ENCODE data around the gene CSNK1A1. TPM values are rescaled to one million over a fixed set of nuclear protein-coding genes. Genes with fewer than 3 reads are reported as not detected.

CSNK1A1 gene
- total RNA-seq, 4 donors from 2014 or later: 157 to 252 (median 215) TPM

- peaks cover 0 to 16% of the 10 kb centered on the region in 2 donors for H3K36me3 ChIP-seq
- in situ Hi-C loops (cut with MboI; ENCODE audit: low sequenced_read_pairs in 4 of 4): loop anchor here in 3 of 4 donors (5.0 to 25.0 kb wide), 4 partner anchors 93 to 413 kb away; partner anchors contain the start of gene ABLIM3 (in 1 of the 3)
- peak overlapping the region; percentile 99 to 100 (median 99) for H3K27ac ChIP-seq
- ATAC-seq: peak; percentile 22 to 25
- DNase-seq: no peak
- H3K4me3 ChIP-seq: peak overlapping the region; percentile 85 to 99 (median 96)
- peaks cover 42 to 44% of the 10 kb centered on the region in 2 donors for H3K4me1 ChIP-seq
- intact Hi-C loops (cut with DNase I; ENCODE audit: low total_unique reads): loop anchor here (1.0 to 10.0 kb wide), 5 partner anchors 38 to 396 kb away; partner anchors contain the start of gene AFAP1L1
- no peaks in the 10 kb centered on the region for H3K27me3 ChIP-seq
- no peaks in the 10 kb centered on the region for H3K9me3 ChIP-seq
- no peak for TF ChIP-seq CTCF (IDR thresholded peaks at IDR 0.05 in 4 of 5, conservative IDR thresholded peaks at IDR 0.05 in 1 of 5)
Measured at GRCh38 chr5:149550594-149551226, 529 bp downstream of the CSNK1A1 start.

GRCh38 chr5:149550268-149550583 lies 1.0 kb downstream of the CSNK1A1 start:
- Histone ChIP-seq H3K9me3 (no peaks in the 10 kb centered on the region), H3K4me3 (peak overlapping the region; percentile 85 to 99 (median 96)), H3K36me3 (peaks cover 0 to 21% of the 10 kb centered on the region in 2 donors), H3K4me1 (peaks cover 47 to 49% of the 10 kb centered on the region in 2 donors), H3K27ac (peak overlapping the region; percentile 99 to 100 (median 99)), H3K27me3 (no peaks in the 10 kb centered on the region)
- in situ Hi-C loops (cut with MboI; ENCODE audit: low sequenced_read_pairs in 4 of 4) (loop anchor here in 3 of 4 donors (5.0 to 25.0 kb wide), 4 partner anchors 93 to 413 kb away; partner anchors contain the start of gene ABLIM3 (in 1 of the 3)), intact Hi-C loops (cut with DNase I; ENCODE audit: low total_unique reads) (loop anchor here (5.0 to 10.0 kb wide), 3 partner anchors 38 to 395 kb away; partner anchors contain the start of gene AFAP1L1)
- TF ChIP-seq CTCF (IDR thresholded peaks at IDR 0.05 in 4 of 5, conservative IDR thresholded peaks at IDR 0.05 in 1 of 5): no peak
- TF ChIP-seq POLR2A (IDR thresholded peaks at IDR 0.05): peak in 1 of 2 donors; percentile 19
- no peak for DNase-seq
- no peak for ATAC-seq

- no peak for TF ChIP-seq POLR2A (IDR thresholded peaks at IDR 0.05)
- no peak for TF ChIP-seq CTCF (IDR thresholded peaks at IDR 0.05 in 4 of 5, conservative IDR thresholded peaks at IDR 0.05 in 1 of 5)
Measured at GRCh38 chr5:149549461-149550267, 1.6 kb downstream of the CSNK1A1 start.

GRCh38 chr5:149546974-149547373 lies 4.3 kb downstream of the CSNK1A1 start:
- Histone ChIP-seq H3K4me1 (peaks cover 68 to 72% of the 10 kb centered on the region in 2 donors), H3K9me3 (no peaks in the 10 kb centered on the region), H3K27ac (peak overlapping the region; percentile 99 to 100 (median 99)), H3K27me3 (no peaks in the 10 kb centered on the region), H3K36me3 (peaks cover 0 to 24% of the 10 kb centered on the region in 2 donors), H3K4me3 (peak overlapping the region in 2 of 4 donors; percentile 10 to 26)
- no peak for DNase-seq
- ATAC-seq: peak in 1 of 2 donors; percentile 9
- in situ Hi-C loops (cut with MboI; ENCODE audit: low sequenced_read_pairs in 4 of 4): no loop called here
- TF ChIP-seq POLR2A (IDR thresholded peaks at IDR 0.05): no peak
- no peak for TF ChIP-seq CTCF (IDR thresholded peaks at IDR 0.05 in 4 of 5, conservative IDR thresholded peaks at IDR 0.05 in 1 of 5)
- intact Hi-C loops (cut with DNase I; ENCODE audit: low total_unique reads): no loop called here

More at GRCh38 chr5:149549461-149550267, 1.6 kb downstream of the CSNK1A1 start:
- ATAC-seq (no peak), DNase-seq (no peak)
- Histone ChIP-seq H3K4me1 (peaks cover 52 to 55% of the 10 kb centered on the region in 2 donors), H3K9me3 (no peaks in the 10 kb centered on the region), H3K27ac (peak overlapping the region; percentile 99 to 100 (median 99)), H3K36me3 (peaks cover 0 to 24% of the 10 kb centered on the region in 2 donors), H3K27me3 (no peaks in the 10 kb centered on the region), H3K4me3 (peak overlapping the region; percentile 85 to 99 (median 96))
- intact Hi-C loops (cut with DNase I; ENCODE audit: low total_unique reads): loop anchor here (5.0 to 10.0 kb wide), 3 partner anchors 37 to 395 kb away; partner anchors contain the start of gene AFAP1L1
- in situ Hi-C loops (cut with MboI; ENCODE audit: low sequenced_read_pairs in 4 of 4): loop anchor here in 3 of 4 donors (5.0 to 25.0 kb wide), 4 partner anchors 92 to 412 kb away; partner anchors contain the start of gene ABLIM3 (in 1 of the 3)
